WTC11 (cell line): ENCODE measurements around the gene PIWIL4. TPM values are rescaled to one million over a fixed set of nuclear protein-coding genes. Genes with fewer than 3 reads are reported as not detected.

Experiments
- ATAC-seq: fragments of 200-7000 bp; cut with Tn5 transposase; 2 replicates; pipeline ENCODE4 v1.10.0; 2021; ENCODE audit warnings: mild to moderate bottlenecking, moderate library complexity
- CTCF ChIA-PET: fragments of 300-600 bp; sonication (Branson Sonifier 250); formaldehyde crosslinking; loops from one replicate; lab custom pipeline; 2021; ENCODE audit warnings: antibody characterized with exemption; lab: Charles Lee
- POLR2A ChIA-PET: fragments of 350-600 bp; sonication (Branson Sonifier 250); formaldehyde crosslinking; loops from one replicate; lab custom pipeline; 2021; ENCODE audit warnings: antibody characterized with exemption; lab: Charles Lee
- DNase-seq: peaks from one replicate; pipeline ENCODE4 v3.0.0; 2021; ENCODE audit warnings: low spot score
- H3K27ac Mint-ChIP-seq: 2 replicates; pipeline ENCODE4 v1.8.0; 2021; ENCODE audit warnings: mixed read lengths
- H3K27me3 Mint-ChIP-seq: 2 replicates; pipeline ENCODE4 v1.8.0; 2021; ENCODE audit warnings: low read depth, mild to moderate bottlenecking, moderate library complexity, mixed read lengths
- H3K36me3 Mint-ChIP-seq: 2 replicates; pipeline ENCODE4 v1.8.0; 2021; ENCODE audit warnings: mixed read lengths
- H3K4me1 Mint-ChIP-seq: 2 replicates; pipeline ENCODE4 v1.8.0; 2022; ENCODE audit warnings: mixed read lengths
- H3K4me3 Mint-ChIP-seq: 2 replicates; pipeline ENCODE4 v1.8.0; 2021; ENCODE audit warnings: mild to moderate bottlenecking, moderate library complexity, mixed read lengths
- H3K9me3 Mint-ChIP-seq: 2 replicates; pipeline ENCODE4 v1.8.0; 2021; ENCODE audit warnings: mixed read lengths
- ETV6 ChIP-seq: sonication (generic); formaldehyde crosslinking; IDR thresholded peaks from 2 replicates; pipeline ENCODE4 v1.8.1; 2022; ENCODE audit warnings: mild to moderate bottlenecking, missing genetic modification reagents
- HMGA2 ChIP-seq: fragments of 250-450 bp; sonication (Bioruptor Pico); IDR thresholded peaks from 2 replicates; pipeline ENCODE4 v1.4.0; 2021; ENCODE audit warnings: mild to moderate bottlenecking, moderate library complexity
- NR3C1 ChIP-seq: sonication (generic); formaldehyde crosslinking; conservative IDR thresholded peaks from 2 replicates; pipeline ENCODE4 v1.8.1; 2023; ENCODE audit warnings: low read depth, mild to moderate bottlenecking, missing genetic modification reagents
- RORB ChIP-seq: fragments of 250-450 bp; sonication (Bioruptor Pico); IDR thresholded peaks from 2 replicates; pipeline ENCODE4 v1.9.0; 2021; ENCODE audit warnings: mild to moderate bottlenecking
- ZNF121 ChIP-seq: sonication (generic); formaldehyde crosslinking; IDR thresholded peaks from 2 replicates; pipeline ENCODE4 v1.8.0; 2023; ENCODE audit warnings: missing genetic modification reagents
- ZNF232 ChIP-seq: sonication (generic); formaldehyde crosslinking; IDR thresholded peaks from 2 replicates; pipeline ENCODE4 v1.8.0; 2022; ENCODE audit warnings: mild to moderate bottlenecking, missing genetic modification reagents
- ZNF423 ChIP-seq: fragments of 250-450 bp; sonication (Bioruptor Pico); IDR thresholded peaks from 2 replicates; pipeline ENCODE4 v2.1.2; 2022; ENCODE audit warnings: mild to moderate bottlenecking, moderate library complexity
- total RNA-seq: library from RNA; stranded (reverse); gene quantifications from 3 replicates; pipeline ENCODE4 v1.2.3, GENCODE V29; 2021
- TF ChIP-seq, protein P1 (sequence below): sonication (generic); formaldehyde crosslinking; IDR thresholded peaks from 2 replicates; pipeline ENCODE4 v1.8.0; 2023; ENCODE audit warnings: mild to moderate bottlenecking, missing genetic modification reagents
- TF ChIP-seq, protein P2 (sequence below): sonication (generic); formaldehyde crosslinking; IDR thresholded peaks from 2 replicates; pipeline ENCODE4 v1.8.0; 2022; ENCODE audit warnings: mild to moderate bottlenecking, missing genetic modification reagents
- TF ChIP-seq, protein P3 (sequence below): sonication (generic); formaldehyde crosslinking; conservative IDR thresholded peaks from 2 replicates; pipeline ENCODE4 v1.8.1; 2023; ENCODE audit warnings: mild to moderate bottlenecking, low read depth, missing genetic modification reagents, moderate library complexity
- TF ChIP-seq, protein P4 (sequence below): sonication (generic); formaldehyde crosslinking; IDR thresholded peaks from 2 replicates; pipeline ENCODE4 v1.8.1; 2022; ENCODE audit warnings: missing genetic modification reagents, borderline replicate concordance
- TF ChIP-seq, protein P5 (sequence below): fragments of 250-450 bp; sonication (Bioruptor Pico); IDR thresholded peaks from 2 replicates; pipeline ENCODE4 v1.9.0; 2021; ENCODE audit warnings: moderate library complexity, mild to moderate bottlenecking, inconsistent platforms, borderline replicate concordance
- TF ChIP-seq, protein P6 (sequence below): sonication (generic); formaldehyde crosslinking; IDR thresholded peaks from 2 replicates; pipeline ENCODE4 v1.8.1; 2023; ENCODE audit warnings: mild to moderate bottlenecking, moderate library complexity, missing genetic modification reagents
- TF ChIP-seq, protein P7 (sequence below): sonication (generic); formaldehyde crosslinking; IDR thresholded peaks from 2 replicates; pipeline ENCODE4 v1.8.1; 2023; ENCODE audit warnings: mild to moderate bottlenecking, missing genetic modification reagents, moderate library complexity
- TF ChIP-seq, protein P8 (sequence below): sonication (generic); formaldehyde crosslinking; IDR thresholded peaks from 2 replicates; pipeline ENCODE4 v1.8.1; 2023; ENCODE audit warnings: mild to moderate bottlenecking, missing genetic modification reagents

Gene PIWIL4
- total RNA-seq, 1 experiment from 2014 or later: 0.33 TPM

DNA sequence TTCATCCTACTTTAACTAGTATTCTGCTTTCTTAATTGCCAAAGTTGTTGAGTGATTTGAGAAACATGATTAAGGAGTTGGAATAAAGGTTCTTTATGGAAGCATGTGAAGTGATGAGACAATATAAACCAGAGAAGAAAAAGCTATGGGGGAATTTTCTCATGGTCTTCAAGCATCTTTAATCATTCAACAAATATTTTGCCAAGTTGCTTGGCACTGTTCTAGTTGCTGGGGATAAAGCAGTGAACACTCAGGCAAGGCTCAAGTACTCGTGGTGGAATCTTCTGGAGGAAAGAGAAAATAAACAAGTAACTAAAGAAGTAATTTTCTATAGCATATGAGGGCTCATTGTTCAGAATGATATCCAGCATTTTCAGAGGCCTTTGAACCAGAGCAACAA is 9.2 kb upstream of the PIWIL4 start:
- no peaks in the 10 kb centered on the region for H3K9me3 Mint-ChIP-seq
- DNase-seq: no peak
- TF ChIP-seq, protein P1, sequence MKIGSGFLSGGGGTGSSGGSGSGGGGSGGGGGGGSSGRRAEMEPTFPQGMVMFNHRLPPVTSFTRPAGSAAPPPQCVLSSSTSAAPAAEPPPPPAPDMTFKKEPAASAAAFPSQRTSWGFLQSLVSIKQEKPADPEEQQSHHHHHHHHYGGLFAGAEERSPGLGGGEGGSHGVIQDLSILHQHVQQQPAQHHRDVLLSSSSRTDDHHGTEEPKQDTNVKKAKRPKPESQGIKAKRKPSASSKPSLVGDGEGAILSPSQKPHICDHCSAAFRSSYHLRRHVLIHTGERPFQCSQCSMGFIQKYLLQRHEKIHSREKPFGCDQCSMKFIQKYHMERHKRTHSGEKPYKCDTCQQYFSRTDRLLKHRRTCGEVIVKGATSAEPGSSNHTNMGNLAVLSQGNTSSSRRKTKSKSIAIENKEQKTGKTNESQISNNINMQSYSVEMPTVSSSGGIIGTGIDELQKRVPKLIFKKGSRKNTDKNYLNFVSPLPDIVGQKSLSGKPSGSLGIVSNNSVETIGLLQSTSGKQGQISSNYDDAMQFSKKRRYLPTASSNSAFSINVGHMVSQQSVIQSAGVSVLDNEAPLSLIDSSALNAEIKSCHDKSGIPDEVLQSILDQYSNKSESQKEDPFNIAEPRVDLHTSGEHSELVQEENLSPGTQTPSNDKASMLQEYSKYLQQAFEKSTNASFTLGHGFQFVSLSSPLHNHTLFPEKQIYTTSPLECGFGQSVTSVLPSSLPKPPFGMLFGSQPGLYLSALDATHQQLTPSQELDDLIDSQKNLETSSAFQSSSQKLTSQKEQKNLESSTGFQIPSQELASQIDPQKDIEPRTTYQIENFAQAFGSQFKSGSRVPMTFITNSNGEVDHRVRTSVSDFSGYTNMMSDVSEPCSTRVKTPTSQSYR (CRISPR knock-in tag): no peak
- TF ChIP-seq ETV6 (no peak), HMGA2 (CRISPR knock-in tag) (no peak), RORB (CRISPR knock-in tag) (no peak)
- TF ChIP-seq, protein P2, sequence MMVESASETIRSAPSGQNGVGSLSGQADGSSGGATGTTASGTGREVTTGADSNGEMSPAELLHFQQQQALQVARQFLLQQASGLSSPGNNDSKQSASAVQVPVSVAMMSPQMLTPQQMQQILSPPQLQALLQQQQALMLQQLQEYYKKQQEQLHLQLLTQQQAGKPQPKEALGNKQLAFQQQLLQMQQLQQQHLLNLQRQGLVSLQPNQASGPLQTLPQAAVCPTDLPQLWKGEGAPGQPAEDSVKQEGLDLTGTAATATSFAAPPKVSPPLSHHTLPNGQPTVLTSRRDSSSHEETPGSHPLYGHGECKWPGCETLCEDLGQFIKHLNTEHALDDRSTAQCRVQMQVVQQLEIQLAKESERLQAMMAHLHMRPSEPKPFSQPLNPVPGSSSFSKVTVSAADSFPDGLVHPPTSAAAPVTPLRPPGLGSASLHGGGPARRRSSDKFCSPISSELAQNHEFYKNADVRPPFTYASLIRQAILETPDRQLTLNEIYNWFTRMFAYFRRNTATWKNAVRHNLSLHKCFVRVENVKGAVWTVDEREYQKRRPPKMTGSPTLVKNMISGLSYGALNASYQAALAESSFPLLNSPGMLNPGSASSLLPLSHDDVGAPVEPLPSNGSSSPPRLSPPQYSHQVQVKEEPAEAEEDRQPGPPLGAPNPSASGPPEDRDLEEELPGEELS (CRISPR knock-in tag): no peak
- no peak overlapping the region for H3K27ac Mint-ChIP-seq
- no peaks in the 10 kb centered on the region for H3K27me3 Mint-ChIP-seq
- no peaks in the 10 kb centered on the region for H3K36me3 Mint-ChIP-seq
- ChIA-PET POLR2A (no interaction called here), CTCF (no interaction called here)
- ATAC-seq: no peak
- peaks cover 9% of the 10 kb centered on the region for H3K4me1 Mint-ChIP-seq
- H3K4me3 Mint-ChIP-seq: no peak overlapping the region

DNA sequence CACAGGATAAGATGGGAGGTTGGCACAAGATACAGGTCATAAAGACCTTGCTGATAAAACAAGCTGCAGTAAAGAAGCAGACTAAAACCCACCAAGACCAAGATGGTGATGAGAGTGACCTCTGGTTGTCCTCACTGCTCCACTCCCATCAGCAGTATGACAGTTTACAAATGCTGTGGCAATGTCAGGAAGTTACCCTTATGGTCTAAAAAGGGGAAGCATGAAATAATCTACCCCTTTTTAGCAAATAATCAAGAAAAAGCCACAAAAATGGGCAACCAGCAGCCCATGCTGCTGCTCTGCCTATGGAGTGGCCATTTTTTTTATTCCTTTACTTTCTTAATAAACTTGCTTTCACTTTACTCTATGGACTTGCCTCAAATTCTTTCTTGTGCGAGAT is 8.7 kb upstream of the PIWIL4 start:
- no peaks in the 10 kb centered on the region for H3K36me3 Mint-ChIP-seq
- no peak overlapping the region for H3K27ac Mint-ChIP-seq
- H3K9me3 Mint-ChIP-seq: no peaks in the 10 kb centered on the region
- H3K4me1 Mint-ChIP-seq: peaks cover 11% of the 10 kb centered on the region
- H3K4me3 Mint-ChIP-seq: no peak overlapping the region
- DNase-seq (no peak), ATAC-seq (no peak)
- POLR2A ChIA-PET: no interaction called here
- CTCF ChIA-PET: no interaction called here
- TF ChIP-seq ZNF423 (CRISPR knock-in tag): no peak
- TF ChIP-seq ETV6: no peak
- TF ChIP-seq, protein P3, sequence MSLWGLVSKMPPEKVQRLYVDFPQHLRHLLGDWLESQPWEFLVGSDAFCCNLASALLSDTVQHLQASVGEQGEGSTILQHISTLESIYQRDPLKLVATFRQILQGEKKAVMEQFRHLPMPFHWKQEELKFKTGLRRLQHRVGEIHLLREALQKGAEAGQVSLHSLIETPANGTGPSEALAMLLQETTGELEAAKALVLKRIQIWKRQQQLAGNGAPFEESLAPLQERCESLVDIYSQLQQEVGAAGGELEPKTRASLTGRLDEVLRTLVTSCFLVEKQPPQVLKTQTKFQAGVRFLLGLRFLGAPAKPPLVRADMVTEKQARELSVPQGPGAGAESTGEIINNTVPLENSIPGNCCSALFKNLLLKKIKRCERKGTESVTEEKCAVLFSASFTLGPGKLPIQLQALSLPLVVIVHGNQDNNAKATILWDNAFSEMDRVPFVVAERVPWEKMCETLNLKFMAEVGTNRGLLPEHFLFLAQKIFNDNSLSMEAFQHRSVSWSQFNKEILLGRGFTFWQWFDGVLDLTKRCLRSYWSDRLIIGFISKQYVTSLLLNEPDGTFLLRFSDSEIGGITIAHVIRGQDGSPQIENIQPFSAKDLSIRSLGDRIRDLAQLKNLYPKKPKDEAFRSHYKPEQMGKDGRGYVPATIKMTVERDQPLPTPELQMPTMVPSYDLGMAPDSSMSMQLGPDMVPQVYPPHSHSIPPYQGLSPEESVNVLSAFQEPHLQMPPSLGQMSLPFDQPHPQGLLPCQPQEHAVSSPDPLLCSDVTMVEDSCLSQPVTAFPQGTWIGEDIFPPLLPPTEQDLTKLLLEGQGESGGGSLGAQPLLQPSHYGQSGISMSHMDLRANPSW (CRISPR knock-in tag): no peak
- TF ChIP-seq, protein P4, sequence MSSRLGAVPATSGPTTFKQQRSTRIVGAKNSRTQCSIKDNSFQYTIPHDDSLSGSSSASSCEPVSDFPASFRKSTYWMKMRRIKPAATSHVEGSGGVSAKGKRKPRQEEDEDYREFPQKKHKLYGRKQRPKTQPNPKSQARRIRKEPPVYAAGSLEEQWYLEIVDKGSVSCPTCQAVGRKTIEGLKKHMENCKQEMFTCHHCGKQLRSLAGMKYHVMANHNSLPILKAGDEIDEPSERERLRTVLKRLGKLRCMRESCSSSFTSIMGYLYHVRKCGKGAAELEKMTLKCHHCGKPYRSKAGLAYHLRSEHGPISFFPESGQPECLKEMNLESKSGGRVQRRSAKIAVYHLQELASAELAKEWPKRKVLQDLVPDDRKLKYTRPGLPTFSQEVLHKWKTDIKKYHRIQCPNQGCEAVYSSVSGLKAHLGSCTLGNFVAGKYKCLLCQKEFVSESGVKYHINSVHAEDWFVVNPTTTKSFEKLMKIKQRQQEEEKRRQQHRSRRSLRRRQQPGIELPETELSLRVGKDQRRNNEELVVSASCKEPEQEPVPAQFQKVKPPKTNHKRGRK (CRISPR knock-in tag): no peak
- no peak for TF ChIP-seq ZNF121 (CRISPR knock-in tag)
- no peak for TF ChIP-seq NR3C1 (CRISPR knock-in tag)
- no peak for TF ChIP-seq ZNF232 (CRISPR knock-in tag)
- TF ChIP-seq, protein P5, sequence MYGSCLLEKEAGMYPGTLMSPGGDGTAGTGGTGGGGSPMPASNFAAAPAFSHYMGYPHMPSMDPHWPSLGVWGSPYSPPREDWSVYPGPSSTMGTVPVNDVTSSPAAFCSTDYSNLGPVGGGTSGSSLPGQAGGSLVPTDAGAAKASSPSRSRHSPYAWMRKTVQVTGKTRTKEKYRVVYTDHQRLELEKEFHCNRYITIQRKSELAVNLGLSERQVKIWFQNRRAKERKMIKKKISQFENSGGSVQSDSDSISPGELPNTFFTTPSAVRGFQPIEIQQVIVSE: no peak
- TF ChIP-seq, protein P6, sequence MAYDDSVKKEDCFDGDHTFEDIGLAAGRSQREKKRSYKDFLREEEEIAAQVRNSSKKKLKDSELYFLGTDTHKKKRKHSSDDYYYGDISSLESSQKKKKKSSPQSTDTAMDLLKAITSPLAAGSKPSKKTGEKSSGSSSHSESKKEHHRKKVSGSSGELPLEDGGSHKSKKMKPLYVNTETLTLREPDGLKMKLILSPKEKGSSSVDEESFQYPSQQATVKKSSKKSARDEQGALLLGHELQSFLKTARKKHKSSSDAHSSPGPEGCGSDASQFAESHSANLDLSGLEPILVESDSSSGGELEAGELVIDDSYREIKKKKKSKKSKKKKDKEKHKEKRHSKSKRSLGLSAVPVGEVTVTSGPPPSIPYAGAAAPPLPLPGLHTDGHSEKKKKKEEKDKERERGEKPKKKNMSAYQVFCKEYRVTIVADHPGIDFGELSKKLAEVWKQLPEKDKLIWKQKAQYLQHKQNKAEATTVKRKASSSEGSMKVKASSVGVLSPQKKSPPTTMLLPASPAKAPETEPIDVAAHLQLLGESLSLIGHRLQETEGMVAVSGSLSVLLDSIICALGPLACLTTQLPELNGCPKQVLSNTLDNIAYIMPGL (CRISPR knock-in tag): no peak
- TF ChIP-seq, protein P7, sequence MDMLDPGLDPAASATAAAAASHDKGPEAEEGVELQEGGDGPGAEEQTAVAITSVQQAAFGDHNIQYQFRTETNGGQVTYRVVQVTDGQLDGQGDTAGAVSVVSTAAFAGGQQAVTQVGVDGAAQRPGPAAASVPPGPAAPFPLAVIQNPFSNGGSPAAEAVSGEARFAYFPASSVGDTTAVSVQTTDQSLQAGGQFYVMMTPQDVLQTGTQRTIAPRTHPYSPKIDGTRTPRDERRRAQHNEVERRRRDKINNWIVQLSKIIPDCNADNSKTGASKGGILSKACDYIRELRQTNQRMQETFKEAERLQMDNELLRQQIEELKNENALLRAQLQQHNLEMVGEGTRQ: no peak
- TF ChIP-seq, protein P8, sequence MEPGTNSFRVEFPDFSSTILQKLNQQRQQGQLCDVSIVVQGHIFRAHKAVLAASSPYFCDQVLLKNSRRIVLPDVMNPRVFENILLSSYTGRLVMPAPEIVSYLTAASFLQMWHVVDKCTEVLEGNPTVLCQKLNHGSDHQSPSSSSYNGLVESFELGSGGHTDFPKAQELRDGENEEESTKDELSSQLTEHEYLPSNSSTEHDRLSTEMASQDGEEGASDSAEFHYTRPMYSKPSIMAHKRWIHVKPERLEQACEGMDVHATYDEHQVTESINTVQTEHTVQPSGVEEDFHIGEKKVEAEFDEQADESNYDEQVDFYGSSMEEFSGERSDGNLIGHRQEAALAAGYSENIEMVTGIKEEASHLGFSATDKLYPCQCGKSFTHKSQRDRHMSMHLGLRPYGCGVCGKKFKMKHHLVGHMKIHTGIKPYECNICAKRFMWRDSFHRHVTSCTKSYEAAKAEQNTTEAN (CRISPR knock-in tag): no peak
- TF ChIP-seq, all 79 proteins: peak for 0
- no peaks in the 10 kb centered on the region for H3K27me3 Mint-ChIP-seq
